ENCODE data around the gene PSMG4.

DNA sequence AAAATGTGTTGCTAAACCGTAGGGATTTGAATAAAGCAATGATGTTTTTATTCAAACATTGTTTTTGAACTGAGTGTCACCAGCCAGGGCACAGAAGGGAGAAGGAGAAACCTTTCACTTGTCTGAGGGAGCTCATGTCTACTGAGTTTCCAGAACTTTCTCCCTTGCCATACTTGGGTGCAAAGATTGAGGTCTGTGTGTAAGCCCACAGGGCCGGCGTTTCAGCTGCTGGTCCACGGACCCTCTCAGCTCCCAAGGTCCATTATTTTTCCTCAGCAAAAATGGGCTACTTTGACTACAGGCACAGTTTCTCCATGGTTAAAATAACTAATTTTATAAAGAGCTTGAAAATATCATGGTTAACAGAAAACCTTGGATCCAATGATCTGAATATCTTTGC, 32.6 kb downstream of the PSMG4 start:
- TF ChIP-seq, protein P1, sequence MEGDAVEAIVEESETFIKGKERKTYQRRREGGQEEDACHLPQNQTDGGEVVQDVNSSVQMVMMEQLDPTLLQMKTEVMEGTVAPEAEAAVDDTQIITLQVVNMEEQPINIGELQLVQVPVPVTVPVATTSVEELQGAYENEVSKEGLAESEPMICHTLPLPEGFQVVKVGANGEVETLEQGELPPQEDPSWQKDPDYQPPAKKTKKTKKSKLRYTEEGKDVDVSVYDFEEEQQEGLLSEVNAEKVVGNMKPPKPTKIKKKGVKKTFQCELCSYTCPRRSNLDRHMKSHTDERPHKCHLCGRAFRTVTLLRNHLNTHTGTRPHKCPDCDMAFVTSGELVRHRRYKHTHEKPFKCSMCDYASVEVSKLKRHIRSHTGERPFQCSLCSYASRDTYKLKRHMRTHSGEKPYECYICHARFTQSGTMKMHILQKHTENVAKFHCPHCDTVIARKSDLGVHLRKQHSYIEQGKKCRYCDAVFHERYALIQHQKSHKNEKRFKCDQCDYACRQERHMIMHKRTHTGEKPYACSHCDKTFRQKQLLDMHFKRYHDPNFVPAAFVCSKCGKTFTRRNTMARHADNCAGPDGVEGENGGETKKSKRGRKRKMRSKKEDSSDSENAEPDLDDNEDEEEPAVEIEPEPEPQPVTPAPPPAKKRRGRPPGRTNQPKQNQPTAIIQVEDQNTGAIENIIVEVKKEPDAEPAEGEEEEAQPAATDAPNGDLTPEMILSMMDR (conservative IDR thresholded peaks at IDR 0.05 in 1 of 2, IDR thresholded peaks at IDR 0.05 in 1 of 2; ENCODE audit: extremely low read depth in 1 of 2, insufficient read depth in 1 of 2, low read depth in 1 of 2, low read length in 2 of 2), result no peak
- TF ChIP-seq EZH2 (IDR thresholded peaks at IDR 0.05; ENCODE audit: borderline replicate concordance, low read length), result no peak
